GM12878 (cell line): ENCODE data around the gene MYL3. TPM values are rescaled to one million over a fixed set of nuclear protein-coding genes. Genes with fewer than 3 reads are reported as not detected.

Experiments used
- ATAC-seq: fragments of 200-7000 bp; cut with Tn5 transposase; 3 replicates; pipeline ENCODE4 v1.9.1; 2020; ENCODE audit warnings: mild to moderate bottlenecking, moderate library complexity
- BruUV-seq: library from RNA; stranded (reverse); fragments of 400-500 nt; replicated peaks from 2 replicates; lab custom pipeline; 2021; lab: Mats Ljungman, UMichigan
- CTCF ChIA-PET: fragments of 300-600 bp; sonication (Branson Sonifier 250); formaldehyde crosslinking; extraction: SDS; loops from one replicate; lab custom pipeline; 2021; ENCODE audit warnings: inconsistent platforms; lab: Yijun Ruan, JAX
- POLR2A ChIA-PET: fragments of 350-600 bp; formaldehyde crosslinking; extraction: SDS; loops from one replicate; lab custom pipeline; 2021; ENCODE audit warnings: inconsistent platforms; lab: Charles Lee
- RAD21 ChIA-PET: fragments of 300-600 bp; sonication (Branson Sonifier 250); formaldehyde crosslinking; loops from one replicate; lab custom pipeline; 2023; ENCODE audit warnings: antibody characterized with exemption; ENCODE audit not compliant: unreplicated experiment; lab: Charles Lee
- SMC1A ChIA-PET: fragments of 300-600 bp; sonication (Branson Sonifier 250); formaldehyde crosslinking; loops from one replicate; lab custom pipeline; 2023; ENCODE audit not compliant: unreplicated experiment, uncharacterized antibody; lab: Charles Lee
- DNase-seq: peaks from one replicate; pipeline ENCODE4 v3.0.0-alpha.2; 2011; ENCODE audit warnings: low read depth, low spot score
- FAIRE-seq: peaks from 3 replicates; lab custom pipeline; 2011; peaks lifted over from hg19 to GRCh38; lab: Jason Lieb, UNC
- H2AFZ ChIP-seq: 2 replicates; pipeline ENCODE4 v1.6.0; 2011; ENCODE audit warnings: low read depth, low read length, control low read depth; ENCODE audit not compliant: control insufficient read depth
- H3K27ac ChIP-seq: 2 replicates; pipeline ENCODE4 v1.5.1; 2011; ENCODE audit warnings: control low read depth; ENCODE audit not compliant: control insufficient read depth, insufficient read depth
- H3K27me3 ChIP-seq, 2 experiments: replicated peaks in 1 of 2; 2 replicates each; pipeline versions ENCODE4 v1.6.0 to v1.6.1; 2011; ENCODE audit warnings: low read length in 1 of 2; ENCODE audit not compliant: control insufficient read depth in 2 of 2, insufficient read depth in 2 of 2
- H3K36me3 ChIP-seq, 2 experiments: 2 replicates each; pipeline ENCODE4 v1.5.1; 2011; ENCODE audit warnings: low read length in 1 of 2; ENCODE audit not compliant: control insufficient read depth in 2 of 2, insufficient read depth in 2 of 2
- H3K4me1 ChIP-seq: 2 replicates; pipeline ENCODE4 v1.6.1; 2011; ENCODE audit warnings: mild to moderate bottlenecking, low read length, moderate library complexity, mixed read lengths; ENCODE audit not compliant: control insufficient read depth, insufficient read depth
- H3K4me2 ChIP-seq: 2 replicates; pipeline ENCODE4 v1.6.0; 2011; ENCODE audit warnings: control low read depth; ENCODE audit not compliant: control insufficient read depth, insufficient read depth
- H3K4me3 ChIP-seq: fragments of 200-600 bp; sonication (generic); 2 replicates; pipeline ENCODE4 v1.5.1; 2016
- H3K79me2 ChIP-seq: 2 replicates; pipeline ENCODE4 v1.6.0; 2011; ENCODE audit warnings: low read length; ENCODE audit not compliant: control insufficient read depth, insufficient read depth
- H3K9ac ChIP-seq: 2 replicates; pipeline ENCODE4 v1.8.0; 2011; ENCODE audit warnings: low read length, control low read depth, mixed read lengths; ENCODE audit not compliant: control insufficient read depth, insufficient read depth
- H3K9me3 ChIP-seq: replicated peaks from 3 replicates; pipeline ENCODE4 v1.5.1; 2011; ENCODE audit warnings: mild to moderate bottlenecking, low read length; ENCODE audit not compliant: control insufficient read depth, insufficient read depth
- H4K20me1 ChIP-seq: 2 replicates; pipeline ENCODE4 v1.6.0; 2011; ENCODE audit not compliant: control insufficient read depth, insufficient read depth
- BCL11A ChIP-seq: IDR thresholded peaks from 2 replicates; pipeline ENCODE4 v1.6.1; 2011; ENCODE audit warnings: low read depth, low read length
- EZH2 ChIP-seq: IDR thresholded peaks from 2 replicates; pipeline ENCODE4 v1.6.1; 2012; ENCODE audit warnings: low read depth, mild to moderate bottlenecking, control low read depth, inconsistent platforms, low read length, borderline replicate concordance; ENCODE audit not compliant: control insufficient read depth
- HDAC2 ChIP-seq: fragments of 200-600 bp; sonication (generic); IDR thresholded peaks from 2 replicates; pipeline ENCODE4 v1.6.1; 2017
- JUNB ChIP-seq: IDR thresholded peaks from 2 replicates; pipeline ENCODE4 v1.6.1; 2016; ENCODE audit warnings: antibody characterized with exemption, mild to moderate bottlenecking
- MEF2A ChIP-seq: IDR thresholded peaks from 2 replicates; pipeline ENCODE4 v1.6.1; 2011; ENCODE audit warnings: low read depth, mild to moderate bottlenecking, low read length, moderate library complexity; ENCODE audit not compliant: insufficient read depth
- MTA3 ChIP-seq: IDR thresholded peaks from 2 replicates; pipeline ENCODE4 v1.6.1; 2012; ENCODE audit warnings: low read length, inconsistent platforms, borderline replicate concordance
- RB1 ChIP-seq: fragments of 450-650 bp; formaldehyde crosslinking; IDR thresholded peaks from 2 replicates; pipeline ENCODE4 v1.6.1; 2017; ENCODE audit warnings: mild to moderate bottlenecking, borderline replicate concordance
- RBBP5 ChIP-seq: fragments of 200-600 bp; sonication (generic); conservative IDR thresholded peaks from 2 replicates; pipeline ENCODE4 v1.6.1; 2016
- RELA ChIP-seq: fragments of 450-650 bp; IDR thresholded peaks from 2 replicates; pipeline ENCODE4 v1.8.0; 2014; ENCODE audit warnings: borderline replicate concordance; ENCODE audit not compliant: partially characterized antibody
- RUNX3 ChIP-seq: IDR thresholded peaks from 2 replicates; pipeline ENCODE4 v1.6.1; 2012; ENCODE audit warnings: low read length, inconsistent platforms
- SIN3A ChIP-seq: IDR thresholded peaks from 2 replicates; pipeline ENCODE4 v1.6.1; 2012; ENCODE audit warnings: low read depth, low read length, improper control_type of control experiment
- SMAD1 ChIP-seq: fragments of 450-650 bp; IDR thresholded peaks from 2 replicates; pipeline ENCODE4 v1.6.1; 2018; ENCODE audit warnings: mild to moderate bottlenecking, low read depth; ENCODE audit not compliant: partially characterized antibody
- TBL1XR1 ChIP-seq: IDR thresholded peaks from 2 replicates; pipeline ENCODE4 v1.6.1; 2012; ENCODE audit warnings: low read depth, low read length, improper control_type of control experiment
- TCF7 ChIP-seq: IDR thresholded peaks from 2 replicates; pipeline ENCODE4 v1.6.1; 2014; ENCODE audit warnings: antibody characterized with exemption, borderline replicate concordance
- WGBS: methylation state at CpG from one replicate; pipeline ENCODE4 v1.1.6; 2016; ENCODE audit warnings: low lambda C conversion rate; ENCODE audit not compliant: insufficient replicate concordance, insufficient coverage; ENCODE audit errors: missing lambda C conversion rate; 5-methylcytosine and 5-hydroxymethylcytosine counted together
- in situ Hi-C: fragments of 300-500 bp; cut with MboI; formaldehyde crosslinking; loops from 9 replicates; pipeline ENCODE4 v1.14.3; 2018; ENCODE audit warnings: mixed read lengths
- intact Hi-C: fragments of 100-400 bp; cut with micrococcal nuclease; formaldehyde crosslinking; loops from one replicate; pipeline ENCODE4 v1.14.2; 2022; ENCODE audit not compliant: unreplicated experiment
- polyA plus RNA-seq, 11 experiments: library from polyadenylated mRNA; depleted of rRNA in 4 of 11; unstranded in 6 of 11; stranded (reverse) in 5 of 11; fragments of >200 nt; fragmentation: Nextera tagmentation in 4 of 11; fragmentation: Illumina TruSeq in 1 of 11; extraction: Ambion mirVana in 4 of 11; extraction: Trizol in 1 of 11; gene quantifications; 1 replicate in 1 of 11; 2 replicates in 10 of 11; pipeline versions ENCODE4 v1.2.1 to v1.2.3, GENCODE V29; 2011 to 2016; ENCODE audit warnings: inconsistent platforms in 2 of 11, missing spikeins in 2 of 11, low read depth in 1 of 11
- total RNA-seq, 4 experiments: library from RNA; depleted of rRNA in 3 of 4; stranded (reverse); fragments of >200 nt in 3 of 4; fragmentation: Illumina TruSeq in 1 of 4; extraction: Trizol in 1 of 4; gene quantifications; 2 replicates each; pipeline versions ENCODE4 v1.2.1 to v1.2.3, GENCODE V29; 2013 to 2021
- TF ChIP-seq, protein P1 (sequence below): fragments of 450-650 bp; IDR thresholded peaks from 2 replicates; pipeline ENCODE4 v1.6.1; 2018; ENCODE audit warnings: mild to moderate bottlenecking, low read depth, moderate library complexity; ENCODE audit not compliant: partially characterized antibody
- TF ChIP-seq, protein P2 (sequence below): IDR thresholded peaks from 2 replicates; pipeline ENCODE4 v1.6.1; 2012; ENCODE audit warnings: low read depth, low read length, improper control_type of control experiment
- TF ChIP-seq, protein P3 (sequence below): IDR thresholded peaks from 2 replicates; pipeline ENCODE4 v1.6.1; 2011; ENCODE audit warnings: low read depth, mild to moderate bottlenecking, low read length, moderate library complexity, borderline replicate concordance; ENCODE audit errors: extremely low read depth

The MYL3 gene
- total and polyA plus RNA-seq, 10 of the 15 experiments (the other 5 are each of a cell fraction or from before 2014, with no cell fraction given): 0.40 TPM; not detected in 9

DNA sequence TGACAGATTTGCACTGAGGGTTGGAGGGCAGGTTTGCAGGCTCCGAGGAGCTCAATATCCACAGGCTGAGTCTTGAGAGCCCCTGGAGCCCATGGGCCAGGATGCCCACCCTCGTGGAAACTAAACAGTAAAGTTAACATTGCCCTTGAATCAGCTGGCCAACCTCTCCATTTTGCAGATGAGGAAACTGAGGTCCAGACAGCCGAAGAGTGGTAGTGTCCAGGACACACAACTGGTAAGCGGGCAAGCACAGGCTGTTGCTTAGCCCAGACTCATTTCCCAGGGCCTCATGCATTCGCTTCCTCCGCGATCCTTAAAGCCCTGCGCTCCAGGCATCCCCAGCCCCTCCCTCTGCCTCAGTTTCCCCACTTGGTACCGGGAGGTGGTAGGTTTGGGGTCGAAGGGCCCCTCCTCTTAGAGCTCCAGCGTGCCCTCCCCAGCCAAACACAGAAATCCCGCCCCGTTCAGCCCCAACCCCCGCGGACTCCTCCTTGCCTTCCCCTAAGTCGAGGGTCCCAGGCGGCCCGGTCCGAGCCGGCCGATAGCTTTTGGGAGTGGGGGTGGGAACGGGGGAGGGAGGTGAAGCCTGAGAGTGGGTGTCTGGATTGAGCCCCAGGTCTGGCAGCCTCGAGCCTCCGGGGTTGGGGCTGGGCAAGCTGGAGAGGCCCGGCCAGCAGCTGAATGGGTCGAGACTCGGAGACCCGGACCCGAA is 17.8 kb upstream of the MYL3 start:
- H3K4me2 ChIP-seq: no peak overlapping the region
- H3K9ac ChIP-seq: no peak overlapping the region
- H3K4me1 ChIP-seq: no peaks in the 10 kb centered on the region
- H3K27ac ChIP-seq: no peak overlapping the region
- TF ChIP-seq TBL1XR1 (no peak), EZH2 (no peak), TCF7 (no peak), MEF2A (no peak), JUNB (no peak), RUNX3 (no peak), HDAC2 (no peak), SMAD1 (no peak), RELA (no peak), BCL11A (no peak), RBBP5 (no peak), MTA3 (no peak), SIN3A (no peak), RB1 (no peak)
- TF ChIP-seq, protein P1, sequence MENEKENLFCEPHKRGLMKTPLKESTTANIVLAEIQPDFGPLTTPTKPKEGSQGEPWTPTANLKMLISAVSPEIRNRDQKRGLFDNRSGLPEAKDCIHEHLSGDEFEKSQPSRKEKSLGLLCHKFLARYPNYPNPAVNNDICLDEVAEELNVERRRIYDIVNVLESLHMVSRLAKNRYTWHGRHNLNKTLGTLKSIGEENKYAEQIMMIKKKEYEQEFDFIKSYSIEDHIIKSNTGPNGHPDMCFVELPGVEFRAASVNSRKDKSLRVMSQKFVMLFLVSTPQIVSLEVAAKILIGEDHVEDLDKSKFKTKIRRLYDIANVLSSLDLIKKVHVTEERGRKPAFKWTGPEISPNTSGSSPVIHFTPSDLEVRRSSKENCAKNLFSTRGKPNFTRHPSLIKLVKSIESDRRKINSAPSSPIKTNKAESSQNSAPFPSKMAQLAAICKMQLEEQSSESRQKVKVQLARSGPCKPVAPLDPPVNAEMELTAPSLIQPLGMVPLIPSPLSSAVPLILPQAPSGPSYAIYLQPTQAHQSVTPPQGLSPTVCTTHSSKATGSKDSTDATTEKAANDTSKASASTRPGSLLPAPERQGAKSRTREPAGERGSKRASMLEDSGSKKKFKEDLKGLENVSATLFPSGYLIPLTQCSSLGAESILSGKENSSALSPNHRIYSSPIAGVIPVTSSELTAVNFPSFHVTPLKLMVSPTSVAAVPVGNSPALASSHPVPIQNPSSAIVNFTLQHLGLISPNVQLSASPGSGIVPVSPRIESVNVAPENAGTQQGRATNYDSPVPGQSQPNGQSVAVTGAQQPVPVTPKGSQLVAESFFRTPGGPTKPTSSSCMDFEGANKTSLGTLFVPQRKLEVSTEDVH: no peak
- TF ChIP-seq, protein P2, sequence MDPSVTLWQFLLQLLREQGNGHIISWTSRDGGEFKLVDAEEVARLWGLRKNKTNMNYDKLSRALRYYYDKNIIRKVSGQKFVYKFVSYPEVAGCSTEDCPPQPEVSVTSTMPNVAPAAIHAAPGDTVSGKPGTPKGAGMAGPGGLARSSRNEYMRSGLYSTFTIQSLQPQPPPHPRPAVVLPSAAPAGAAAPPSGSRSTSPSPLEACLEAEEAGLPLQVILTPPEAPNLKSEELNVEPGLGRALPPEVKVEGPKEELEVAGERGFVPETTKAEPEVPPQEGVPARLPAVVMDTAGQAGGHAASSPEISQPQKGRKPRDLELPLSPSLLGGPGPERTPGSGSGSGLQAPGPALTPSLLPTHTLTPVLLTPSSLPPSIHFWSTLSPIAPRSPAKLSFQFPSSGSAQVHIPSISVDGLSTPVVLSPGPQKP: no peak
- TF ChIP-seq, protein P3, sequence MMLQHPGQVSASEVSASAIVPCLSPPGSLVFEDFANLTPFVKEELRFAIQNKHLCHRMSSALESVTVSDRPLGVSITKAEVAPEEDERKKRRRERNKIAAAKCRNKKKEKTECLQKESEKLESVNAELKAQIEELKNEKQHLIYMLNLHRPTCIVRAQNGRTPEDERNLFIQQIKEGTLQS: no peak
- DNase-seq (no peak), ATAC-seq (no peak), FAIRE-seq (no peak)
- intact Hi-C loops: no loop called here
- BruUV-seq: no TSS peak
- H4K20me1 ChIP-seq: no peaks in the 10 kb centered on the region
- WGBS: 47% methylated on average over 24 of the region's 29 CpGs
- no peaks in the 10 kb centered on the region for H3K9me3 ChIP-seq
- SMC1A ChIA-PET: no interaction called here
- CTCF ChIA-PET: interaction anchor here (3.1 kb wide), 1 partner anchor 14 kb away, joined by 13 read pairs; no protein-coding TSS in a partner anchor
- RAD21 ChIA-PET: no interaction called here
- no peak overlapping the region for H3K4me3 ChIP-seq
- no peak overlapping the region for H2AFZ ChIP-seq
- H3K79me2 ChIP-seq: no peaks in the 10 kb centered on the region
- no peaks in the 10 kb centered on the region for H3K36me3 ChIP-seq
- peaks cover 11 to 17% of the 10 kb centered on the region in 2 experiments for H3K27me3 ChIP-seq
- in situ Hi-C loops: no loop called here
- POLR2A ChIA-PET: no interaction called here
